ENCODE results near the gene WTIP. TPM values are rescaled to one million over a fixed set of nuclear protein-coding genes. Genes with fewer than 3 reads are reported as not detected.

Gene WTIP
- total RNA-seq, 1 experiment from 2014 or later = 32.5 TPM

DNA sequence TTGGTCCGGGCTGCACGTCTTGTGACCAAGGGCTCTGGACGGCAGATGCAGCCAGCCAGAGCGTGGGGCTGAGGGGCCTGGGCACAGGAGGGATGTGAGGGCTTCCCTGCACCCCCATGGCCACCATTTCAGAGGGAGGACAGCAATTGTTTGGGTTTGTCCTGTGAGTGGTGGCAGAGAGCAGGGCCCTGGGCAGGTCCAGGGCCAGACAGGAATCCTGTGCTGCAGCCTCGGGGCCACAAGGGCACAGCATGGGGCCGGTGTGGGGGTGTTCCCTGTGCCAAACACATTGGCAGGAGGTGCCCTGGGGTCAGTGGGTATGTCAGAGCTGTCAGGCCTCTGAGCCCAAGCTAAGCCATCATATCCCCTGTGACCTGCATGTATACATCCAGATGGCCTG lies 32.2 kb downstream of the WTIP start:
- no peaks in the 10 kb centered on the region for H3K79me2 ChIP-seq (ENCODE audit: insufficient read depth, low read length)
- no peak for DNase-seq
- no peak overlapping the region for H4K5ac ChIP-seq (ENCODE audit: insufficient read length, low read depth, low read length)
- no peak overlapping the region for H3K56ac ChIP-seq (ENCODE audit: insufficient read length, low read depth, low read length)
- Mint-ChIP-seq H3K9me3 (peaks cover 22 to 26% of the 10 kb centered on the region in 2 experiments), H3K4me3 (no peak overlapping the region), H3K27me3 (ENCODE audit: low read depth) (peaks cover 10% of the 10 kb centered on the region), H3K4me1 (peaks cover 0 to under 1% of the 10 kb centered on the region in 2 experiments; a peak in 1 of 4 replicates), H3K27ac (no peak overlapping the region), H3K36me3 (ENCODE audit: insufficient read depth in 1 of 3, low read depth in 3 of 3) (peaks cover 0 to 6% (median 1%) of the 10 kb centered on the region in 3 experiments; a peak in 4 of 7 replicates)
- H3K27ac ChIP-seq (ENCODE audit: insufficient read length, low read depth, low read length) = no peak overlapping the region
- H2AK5ac ChIP-seq (ENCODE audit: insufficient read length, low read length) = no peak overlapping the region
- no peak overlapping the region for H2BK15ac ChIP-seq (ENCODE audit: low read depth, low read length)
- no peak overlapping the region for H3K23ac ChIP-seq (ENCODE audit: insufficient read length, low read depth, low read length)
- no peaks in the 10 kb centered on the region for H3K23me2 ChIP-seq (ENCODE audit: insufficient read length, low read depth, low read length, poor library complexity, severe bottlenecking)
- no peak overlapping the region for H3K18ac ChIP-seq (ENCODE audit: insufficient read length, low read depth, low read length)
- no peak overlapping the region for H3K9ac ChIP-seq (ENCODE audit: extremely low read depth, insufficient read length, low read length)
- H2AFZ ChIP-seq (ENCODE audit: low read length) = no peak overlapping the region
- H2BK5ac ChIP-seq (ENCODE audit: insufficient read length, low read length) = no peak overlapping the region
- no peak overlapping the region for H3K14ac ChIP-seq (ENCODE audit: insufficient read depth, low read length)
- no peak overlapping the region for H3K4ac ChIP-seq (ENCODE audit: low read depth, low read length)
- no peaks in the 10 kb centered on the region for H3K27me3 ChIP-seq (ENCODE audit: insufficient read depth, low read length)
- no peak overlapping the region for H2BK20ac ChIP-seq (ENCODE audit: low read depth, low read length, poor library complexity, severe bottlenecking)
- no peaks in the 10 kb centered on the region for H3K4me1 ChIP-seq (ENCODE audit: insufficient read depth, low read length)
- H4K91ac ChIP-seq (ENCODE audit: insufficient read length, low read depth, low read length) = no peak overlapping the region
- H3T11ph ChIP-seq (ENCODE audit: low read length) = no peak overlapping the region
- TF ChIP-seq, protein P1, sequence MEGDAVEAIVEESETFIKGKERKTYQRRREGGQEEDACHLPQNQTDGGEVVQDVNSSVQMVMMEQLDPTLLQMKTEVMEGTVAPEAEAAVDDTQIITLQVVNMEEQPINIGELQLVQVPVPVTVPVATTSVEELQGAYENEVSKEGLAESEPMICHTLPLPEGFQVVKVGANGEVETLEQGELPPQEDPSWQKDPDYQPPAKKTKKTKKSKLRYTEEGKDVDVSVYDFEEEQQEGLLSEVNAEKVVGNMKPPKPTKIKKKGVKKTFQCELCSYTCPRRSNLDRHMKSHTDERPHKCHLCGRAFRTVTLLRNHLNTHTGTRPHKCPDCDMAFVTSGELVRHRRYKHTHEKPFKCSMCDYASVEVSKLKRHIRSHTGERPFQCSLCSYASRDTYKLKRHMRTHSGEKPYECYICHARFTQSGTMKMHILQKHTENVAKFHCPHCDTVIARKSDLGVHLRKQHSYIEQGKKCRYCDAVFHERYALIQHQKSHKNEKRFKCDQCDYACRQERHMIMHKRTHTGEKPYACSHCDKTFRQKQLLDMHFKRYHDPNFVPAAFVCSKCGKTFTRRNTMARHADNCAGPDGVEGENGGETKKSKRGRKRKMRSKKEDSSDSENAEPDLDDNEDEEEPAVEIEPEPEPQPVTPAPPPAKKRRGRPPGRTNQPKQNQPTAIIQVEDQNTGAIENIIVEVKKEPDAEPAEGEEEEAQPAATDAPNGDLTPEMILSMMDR (conservative IDR thresholded peaks at IDR 0.05) = no peak
- H4K8ac ChIP-seq (replicated peaks; ENCODE audit: insufficient read length, low read depth, low read length) = no peak overlapping the region
- H2BK120ac ChIP-seq (ENCODE audit: low read depth, low read length, poor library complexity, severe bottlenecking) = no peak overlapping the region
- no peak overlapping the region for H3K4me2 ChIP-seq (ENCODE audit: insufficient read depth, insufficient read length, low read length)
- no CpG with 5 or more reads among the region's 6 CpGs for WGBS (ENCODE audit: extremely low coverage, insufficient read length, low lambda C conversion rate)
- H3K9me3 ChIP-seq (ENCODE audit: control insufficient read depth, low read depth, low read length) = no peaks in the 10 kb centered on the region
- no peak overlapping the region for H2BK12ac ChIP-seq (ENCODE audit: insufficient read length, low read depth, low read length)
- no peaks in the 10 kb centered on the region for H4K20me1 ChIP-seq (ENCODE audit: control insufficient read depth, insufficient read depth, insufficient read length)
- no peaks in the 10 kb centered on the region for H3K79me1 ChIP-seq (ENCODE audit: insufficient read depth, low read depth, low read length, poor library complexity, severe bottlenecking)

Measured in H9 (cell line).